Measurements from ENCODE around the gene UGT1A5. TPM values are rescaled to one million over a fixed set of nuclear protein-coding genes. Genes with fewer than 3 reads are reported as not detected.
"Not testable (repeated sequence)": the region's sequence is repeated elsewhere in the genome, so short reads cannot be mapped to it uniquely, and the experiment has no call there.

UGT1A5 gene
- total and polyA plus RNA-seq, 2 of the 13 experiments (the other 11 are each of a cell fraction or from before 2014, with no cell fraction given) = not detected

GRCh38 chr2:233700028-233700635 lies 12.6 kb upstream of the UGT1A5 start (continued):
- TF ChIP-seq PRDM4 (CRISPR knock-in tag; IDR thresholded peaks at IDR 0.05; ENCODE audit: borderline replicate concordance) (no peak), ZNF333 (CRISPR knock-in tag; IDR thresholded peaks at IDR 0.05; ENCODE audit: borderline replicate concordance) (no peak), MAFF (IDR thresholded peaks at IDR 0.05; ENCODE audit: low read depth, low read length) (peak; percentile 21; the same call in 1 of the 2 replicates), ARID4A (CRISPR knock-in tag; IDR thresholded peaks at IDR 0.05; ENCODE audit: borderline replicate concordance) (no peak), ZBTB33 (CRISPR knock-in tag; IDR thresholded peaks at IDR 0.05) (no peak), ZNF780A (CRISPR knock-in tag; IDR thresholded peaks at IDR 0.05) (no peak), GATA4 (IDR thresholded peaks at IDR 0.05; ENCODE audit: borderline replicate concordance, low read depth) (peak; percentile 27; the same call in 1 of the 2 replicates), MLLT10 (CRISPR knock-in tag; IDR thresholded peaks at IDR 0.05) (no peak), ZNF703 (CRISPR knock-in tag; IDR thresholded peaks at IDR 0.05; ENCODE audit: borderline replicate concordance) (no peak), ZNF589 (CRISPR knock-in tag; conservative IDR thresholded peaks at IDR 0.05) (no peak), BORCS8-MEF2B (CRISPR knock-in tag; IDR thresholded peaks at IDR 0.05) (no peak), ZMYM3 (CRISPR knock-in tag; IDR thresholded peaks at IDR 0.05) (no peak)
- TF ChIP-seq, protein P1, sequence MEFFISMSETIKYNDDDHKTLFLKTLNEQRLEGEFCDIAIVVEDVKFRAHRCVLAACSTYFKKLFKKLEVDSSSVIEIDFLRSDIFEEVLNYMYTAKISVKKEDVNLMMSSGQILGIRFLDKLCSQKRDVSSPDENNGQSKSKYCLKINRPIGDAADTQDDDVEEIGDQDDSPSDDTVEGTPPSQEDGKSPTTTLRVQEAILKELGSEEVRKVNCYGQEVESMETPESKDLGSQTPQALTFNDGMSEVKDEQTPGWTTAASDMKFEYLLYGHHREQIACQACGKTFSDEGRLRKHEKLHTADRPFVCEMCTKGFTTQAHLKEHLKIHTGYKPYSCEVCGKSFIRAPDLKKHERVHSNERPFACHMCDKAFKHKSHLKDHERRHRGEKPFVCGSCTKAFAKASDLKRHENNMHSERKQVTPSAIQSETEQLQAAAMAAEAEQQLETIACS (CRISPR knock-in tag; IDR thresholded peaks at IDR 0.05) = no peak

DNA sequence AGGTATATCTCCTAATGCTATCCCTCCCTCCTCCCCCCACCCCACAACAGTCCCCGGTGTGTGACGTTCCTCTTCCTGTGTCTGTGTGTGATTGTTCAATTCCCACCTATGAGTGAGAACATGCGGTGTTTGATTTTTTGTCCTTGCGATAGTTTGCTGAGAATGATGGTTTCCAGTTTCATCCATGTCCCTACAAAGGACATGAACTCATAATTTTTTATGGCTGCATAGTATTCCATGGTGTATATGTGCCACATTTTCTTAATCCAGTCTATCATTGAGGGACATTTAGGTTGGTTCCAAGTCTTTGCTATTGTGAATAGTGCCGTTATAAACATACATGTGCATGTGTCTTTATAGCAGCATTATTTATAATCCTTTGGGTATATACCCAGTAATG lies 11.9 kb upstream of the UGT1A5 start:
- H4K20me1 ChIP-seq (ENCODE audit: insufficient read depth, low read length); DNase-seq (ENCODE audit: low spot score); BruUV-seq (replicated peaks); H3K27ac ChIP-seq (ENCODE audit: extremely low read length, insufficient read depth, low read length); POLR2A ChIA-PET; in situ Hi-C loops (cut with HindIII; ENCODE audit: extremely low pct_ligation_motif_present, low pct_unique_long_range_greater_than_20kb); intact Hi-C loops (cut with micrococcal nuclease; ENCODE audit: unreplicated experiment); H3K36me3 ChIP-seq (replicated peaks in 1 of 2; ENCODE audit: control insufficient read depth in 1 of 2, insufficient read depth in 2 of 2, low read length in 2 of 2); H3K4me3 ChIP-seq (replicated peaks in 1 of 3; ENCODE audit: insufficient read depth in 1 of 3, low read depth in 2 of 3, low read length in 3 of 3); H3K79me2 ChIP-seq (ENCODE audit: insufficient read depth, low read length); H2AFZ ChIP-seq (ENCODE audit: low read length); CTCF ChIA-PET (ENCODE audit: low intra/inter-chr PET ratio, low total read pairs); H3K9me3 ChIP-seq (ENCODE audit: low read length); H3K4me2 ChIP-seq (ENCODE audit: low read depth, low read length); H3K4me1 ChIP-seq (ENCODE audit: insufficient read depth, low read length); FAIRE-seq; ATAC-seq; H3K9ac ChIP-seq (ENCODE audit: insufficient read depth, low read depth, low read length); H3K27me3 ChIP-seq (ENCODE audit: control insufficient read depth in 1 of 2, insufficient read depth in 2 of 2, low read length in 2 of 2): not testable (repeated sequence)
- 90% methylated on average over 5 of the region's 5 CpGs for WGBS (ENCODE audit: low lambda C conversion rate)

Data from HepG2 (cell line).